B cell (primary cell): ENCODE measurements around the gene ARMC9.

Experiments used
- EZH2 ChIP-seq: IDR thresholded peaks from 2 replicates; pipeline ENCODE4 v1.6.1; 2012; ENCODE audit warnings: borderline replicate concordance, low read depth, mild to moderate bottlenecking, moderate library complexity, low read length; ENCODE audit not compliant: insufficient read depth, poor library complexity, severe bottlenecking
- TF ChIP-seq, protein P1 (sequence below): fragments of 200-600 bp; IDR thresholded peaks from one replicate; pipeline ENCODE4 v1.8.0; 2022; ENCODE audit warnings: antibody characterized with exemption, mild to moderate bottlenecking

DNA sequence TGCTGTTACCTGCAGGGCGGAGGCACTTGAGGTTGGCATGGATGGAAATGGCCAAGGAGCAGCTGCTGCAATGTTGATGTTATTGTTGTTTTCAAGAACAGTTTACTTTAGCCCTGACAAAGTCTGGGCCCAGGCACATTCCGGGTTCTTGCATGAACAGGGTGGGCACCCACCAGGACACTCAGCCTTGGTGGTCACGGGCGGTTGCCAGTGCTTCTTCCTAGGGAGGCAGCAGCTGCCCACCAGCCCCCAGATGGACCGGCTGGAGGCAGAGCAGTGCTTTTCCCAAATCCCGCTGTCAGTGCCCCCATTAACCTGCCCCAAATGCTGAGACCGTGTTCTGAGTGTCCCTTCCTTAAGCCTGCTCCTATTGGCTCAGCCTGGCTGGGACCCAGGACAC, 158.6 kb downstream of the ARMC9 start:
- TF ChIP-seq, protein P1, sequence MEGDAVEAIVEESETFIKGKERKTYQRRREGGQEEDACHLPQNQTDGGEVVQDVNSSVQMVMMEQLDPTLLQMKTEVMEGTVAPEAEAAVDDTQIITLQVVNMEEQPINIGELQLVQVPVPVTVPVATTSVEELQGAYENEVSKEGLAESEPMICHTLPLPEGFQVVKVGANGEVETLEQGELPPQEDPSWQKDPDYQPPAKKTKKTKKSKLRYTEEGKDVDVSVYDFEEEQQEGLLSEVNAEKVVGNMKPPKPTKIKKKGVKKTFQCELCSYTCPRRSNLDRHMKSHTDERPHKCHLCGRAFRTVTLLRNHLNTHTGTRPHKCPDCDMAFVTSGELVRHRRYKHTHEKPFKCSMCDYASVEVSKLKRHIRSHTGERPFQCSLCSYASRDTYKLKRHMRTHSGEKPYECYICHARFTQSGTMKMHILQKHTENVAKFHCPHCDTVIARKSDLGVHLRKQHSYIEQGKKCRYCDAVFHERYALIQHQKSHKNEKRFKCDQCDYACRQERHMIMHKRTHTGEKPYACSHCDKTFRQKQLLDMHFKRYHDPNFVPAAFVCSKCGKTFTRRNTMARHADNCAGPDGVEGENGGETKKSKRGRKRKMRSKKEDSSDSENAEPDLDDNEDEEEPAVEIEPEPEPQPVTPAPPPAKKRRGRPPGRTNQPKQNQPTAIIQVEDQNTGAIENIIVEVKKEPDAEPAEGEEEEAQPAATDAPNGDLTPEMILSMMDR = no peak
- TF ChIP-seq EZH2 = no peak
